Gastroesophageal sphincter (tissue), 3 donors: ENCODE data around the gene ZNF804B.

Source experiments
- CTCF ChIP-seq, 4 experiments: fragments of 200-600 bp in 2 of 4; fragments of 450-650 bp in 2 of 4; sonication (generic) in 1 of 4; IDR thresholded peaks; one replicate each; pipeline ENCODE4 v1.5.1; 2017 to 2019; ENCODE audit warnings: antibody characterized with exemption in 4 of 4, mild to moderate bottlenecking in 2 of 4, moderate library complexity in 2 of 4
- EP300 ChIP-seq: sonication (generic); formaldehyde crosslinking; IDR thresholded peaks from one replicate; pipeline ENCODE4 v1.6.1; 2017; ENCODE audit warnings: antibody characterized with exemption, mild to moderate bottlenecking
- POLR2A ChIP-seq, 2 donors: fragments of 450-650 bp; IDR thresholded peaks; one replicate each; pipeline ENCODE4 v1.6.1; 2017; ENCODE audit warnings: antibody characterized with exemption in 2 of 2, mild to moderate bottlenecking in 2 of 2, moderate library complexity in 1 of 2
- POLR2AphosphoS5 ChIP-seq: sonication (generic); formaldehyde crosslinking; IDR thresholded peaks from one replicate; pipeline ENCODE4 v1.6.1; 2017; ENCODE audit warnings: antibody characterized with exemption

- TF ChIP-seq CTCF (IDR thresholded peaks at IDR 0.05) (no peak), POLR2A (IDR thresholded peaks at IDR 0.05) (no peak), POLR2AphosphoS5 (no peak), EP300 (no peak)
Measured at GRCh38 chr7:88759230-88760135, at the start of gene ZNF804B.
